ENCODE results near the gene PPP1R12A. TPM values are rescaled to one million over a fixed set of nuclear protein-coding genes. Genes with fewer than 3 reads are reported as not detected.

Gene PPP1R12A
- total RNA-seq, 4 donors from 2014 or later = 100 to 121 (median 113) TPM

- no peaks in the 10 kb centered on the region for H3K9me3 ChIP-seq
- in situ Hi-C loops (cut with MboI; ENCODE audit: low pct_ligation_motif_present in 1 of 4, low pct_unique_long_range_greater_than_20kb in 1 of 4, low sequenced_read_pairs in 3 of 4) = no loop called here
- intact Hi-C loops (cut with DNase I; ENCODE audit: low total_unique reads) = no loop called here
- no peaks in the 10 kb centered on the region for H3K27me3 ChIP-seq
- H3K4me1 ChIP-seq = peaks cover 16 to 75% (median 44%) of the 10 kb centered on the region in 4 donors
- no peak overlapping the region for H3K27ac ChIP-seq
- no peak for DNase-seq
- WGBS, 2 donors (ENCODE audit: low coverage in 1 of 2) = 75 to 77% methylated on average over 1 of the region's 1 CpG
- no peaks in the 10 kb centered on the region for H3K36me3 ChIP-seq
- TF ChIP-seq POLR2A (IDR thresholded peaks at IDR 0.05) = no peak
- no peak for TF ChIP-seq CTCF (IDR thresholded peaks at IDR 0.05)
- TF ChIP-seq POLR2AphosphoS5 (IDR thresholded peaks at IDR 0.05) = no peak
- no peak for TF ChIP-seq EP300 (IDR thresholded peaks at IDR 0.05; ENCODE audit: low read depth)
- no peak overlapping the region for H3K4me3 ChIP-seq
These were observed 15.1 kb downstream of the PPP1R12A start for GRCh38 chr12:79919762-79920161.

- Histone ChIP-seq H3K4me3 (no peak overlapping the region), H3K36me3 (no peaks in the 10 kb centered on the region), H3K27ac (no peak overlapping the region), H3K9me3 (no peaks in the 10 kb centered on the region), H3K27me3 (no peaks in the 10 kb centered on the region), H3K4me1 (peaks cover 10 to 74% (median 43%) of the 10 kb centered on the region in 4 donors)
- no peak for TF ChIP-seq EP300 (IDR thresholded peaks at IDR 0.05; ENCODE audit: low read depth)
- TF ChIP-seq POLR2A (IDR thresholded peaks at IDR 0.05) = no peak
- no peak for TF ChIP-seq POLR2AphosphoS5 (IDR thresholded peaks at IDR 0.05)
- no peak for TF ChIP-seq CTCF (IDR thresholded peaks at IDR 0.05)
- DNase-seq = no peak
- intact Hi-C loops (cut with DNase I; ENCODE audit: low total_unique reads) (no loop called here), in situ Hi-C loops (cut with MboI; ENCODE audit: low pct_ligation_motif_present in 1 of 4, low pct_unique_long_range_greater_than_20kb in 1 of 4, low sequenced_read_pairs in 3 of 4) (no loop called here)
- 94 to 100% methylated on average over 1 to 2 of the region's 2 CpGs for WGBS, 2 donors (ENCODE audit: low coverage in 1 of 2)
These were observed 18.1 kb downstream of the PPP1R12A start for GRCh38 chr12:79916826-79917225.

GRCh38 chr12:79911889-79912656 is 22.8 kb downstream of the PPP1R12A start:
- TF ChIP-seq POLR2A (IDR thresholded peaks at IDR 0.05) (no peak), POLR2AphosphoS5 (IDR thresholded peaks at IDR 0.05) (no peak), CTCF (IDR thresholded peaks at IDR 0.05) (no peak), EP300 (IDR thresholded peaks at IDR 0.05; ENCODE audit: low read depth) (no peak)
- Histone ChIP-seq H3K27me3 (no peaks in the 10 kb centered on the region), H3K36me3 (no peaks in the 10 kb centered on the region), H3K9me3 (no peaks in the 10 kb centered on the region), H3K4me1 (peaks cover 0 to 59% (median 25%) of the 10 kb centered on the region in 4 donors), H3K27ac (no peak overlapping the region), H3K4me3 (no peak overlapping the region)
- WGBS, 2 donors (ENCODE audit: low coverage in 1 of 2) = 80% methylated on average over 4 to 6 of the region's 6 CpGs
- DNase-seq = no peak
- intact Hi-C loops (cut with DNase I; ENCODE audit: low total_unique reads) = no loop called here
- in situ Hi-C loops (cut with MboI; ENCODE audit: low pct_ligation_motif_present in 1 of 4, low pct_unique_long_range_greater_than_20kb in 1 of 4, low sequenced_read_pairs in 3 of 4) = no loop called here

GRCh38 chr12:79908366-79908765 is 26.5 kb downstream of the PPP1R12A start:
- no peak overlapping the region for H3K27ac ChIP-seq

More at GRCh38 chr12:79908366-79908765, 26.5 kb downstream of the PPP1R12A start:
- no peak for TF ChIP-seq POLR2AphosphoS5 (IDR thresholded peaks at IDR 0.05)
- no peak for TF ChIP-seq EP300 (IDR thresholded peaks at IDR 0.05; ENCODE audit: low read depth)
- TF ChIP-seq CTCF (IDR thresholded peaks at IDR 0.05) = no peak
- TF ChIP-seq POLR2A (IDR thresholded peaks at IDR 0.05) = no peak
- no peaks in the 10 kb centered on the region for H3K9me3 ChIP-seq
- H3K36me3 ChIP-seq = no peaks in the 10 kb centered on the region
- no peak overlapping the region for H3K4me3 ChIP-seq
- H3K27me3 ChIP-seq = no peaks in the 10 kb centered on the region
- in situ Hi-C loops (cut with MboI; ENCODE audit: low pct_ligation_motif_present in 1 of 4, low pct_unique_long_range_greater_than_20kb in 1 of 4, low sequenced_read_pairs in 3 of 4) (no loop called here), intact Hi-C loops (cut with DNase I; ENCODE audit: low total_unique reads) (no loop called here)
- no peak for DNase-seq
- H3K4me1 ChIP-seq = peaks cover 0 to 49% (median 20%) of the 10 kb centered on the region in 4 donors

Data from transverse colon (tissue), 4 donors.